ENCODE results near the gene RPL39L.

RPL39L gene

DNA sequence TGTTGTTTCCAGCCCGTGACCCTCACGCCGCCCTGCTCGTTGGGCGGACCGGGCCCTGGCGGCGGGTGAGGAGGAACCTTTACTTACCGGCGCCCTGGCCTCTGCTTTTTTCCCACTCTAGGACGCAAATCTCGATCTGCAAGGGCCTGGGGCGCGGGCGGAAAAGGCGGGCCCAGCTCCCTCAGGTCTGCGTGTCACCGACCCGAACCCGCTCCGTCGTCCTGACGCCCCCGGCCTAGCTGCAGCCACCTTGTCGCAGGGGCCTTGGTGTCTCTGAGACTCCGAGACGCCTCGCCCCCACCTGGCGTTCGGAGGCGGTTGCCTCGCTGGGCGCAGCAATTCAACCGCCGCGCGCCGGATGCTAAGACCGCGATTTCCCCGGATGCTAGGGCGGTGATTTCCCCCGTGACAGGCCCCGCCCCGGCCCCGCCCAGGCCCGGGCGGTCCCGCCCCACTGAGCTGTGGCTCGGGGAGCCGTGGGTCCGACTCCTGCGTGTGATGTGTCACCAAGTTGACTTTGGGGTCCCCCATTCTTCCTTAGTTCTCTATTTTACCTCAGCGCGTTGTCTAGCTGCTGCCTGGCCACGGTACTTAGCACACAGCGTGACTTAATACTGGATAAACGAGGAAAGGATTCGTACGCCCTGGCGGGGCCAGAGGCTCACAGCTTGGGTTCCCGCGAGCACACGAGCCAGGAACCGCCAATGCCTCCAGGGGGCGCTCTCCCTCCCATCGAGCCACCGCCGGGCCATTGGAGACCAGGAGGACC is at the start of gene RPL39L:
TSS of gene RPL39L (minus strand) at position 371 of the 769 bp plus-strand sequence. CDS start 18,196 bp downstream, outside the sequence.
- H3K27me3 ChIP-seq (ENCODE audit: control insufficient read depth in 5 of 5, insufficient read depth in 4 of 5, low read length in 5 of 5), result no peaks in the 10 kb centered on the region
- H3K4me1 ChIP-seq (ENCODE audit: control insufficient read depth in 5 of 5, insufficient read depth in 5 of 5, low read length in 5 of 5), result peaks cover 0 to 12% (median 11%) of the 10 kb centered on the region in 5 donors
- peak within 1 kb of the TSS in 4 of 5 donors; percentile 55 to 69 (median 63) for H3K9ac ChIP-seq (ENCODE audit: low read length in 5 of 5)
- peak within 1 kb of the TSS; percentile 72 to 83 (median 83) for H3K4me3 ChIP-seq (ENCODE audit: low read depth in 1 of 5, low read length in 5 of 5)
- H3K9me3 ChIP-seq (ENCODE audit: control insufficient read depth in 5 of 5, low read length in 5 of 5), result no peaks in the 10 kb centered on the region
- no peaks in the 10 kb centered on the region for H3K36me3 ChIP-seq (ENCODE audit: control insufficient read depth in 5 of 5, insufficient read depth in 5 of 5, low read length in 5 of 5)
- no peak within 1 kb of the TSS for H3K27ac ChIP-seq (ENCODE audit: low read depth, low read length)

DNA sequence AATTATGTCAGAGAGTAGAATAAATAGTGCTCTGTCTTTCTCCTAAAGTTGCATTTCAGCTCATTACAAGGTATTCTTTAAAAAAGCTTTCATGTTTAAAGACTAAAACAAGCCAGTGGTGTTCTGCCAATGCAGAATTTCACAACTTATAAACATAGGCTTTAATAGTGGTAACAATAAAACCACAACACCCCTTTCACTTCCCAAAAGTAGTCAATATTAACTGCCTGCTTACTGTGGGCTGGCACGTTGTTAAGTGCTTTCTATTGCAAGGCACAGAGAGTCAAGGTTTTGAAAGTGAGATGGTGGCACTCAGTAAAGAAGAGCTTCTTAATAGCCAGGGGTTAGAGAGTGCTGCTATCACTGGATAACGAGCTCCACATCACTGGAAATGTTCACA is 49.6 kb upstream of the RPL39L start:
- H3K4me1 ChIP-seq (ENCODE audit: control insufficient read depth in 5 of 5, insufficient read depth in 5 of 5, low read length in 5 of 5), result peaks cover 0 to 6% (median 0%) of the 10 kb centered on the region in 5 donors
- H3K4me3 ChIP-seq (ENCODE audit: low read depth in 1 of 5, low read length in 5 of 5), result no peak overlapping the region
- H3K36me3 ChIP-seq (ENCODE audit: control insufficient read depth in 5 of 5, insufficient read depth in 5 of 5, low read length in 5 of 5), result no peaks in the 10 kb centered on the region
- no peaks in the 10 kb centered on the region for H3K9me3 ChIP-seq (ENCODE audit: control insufficient read depth in 5 of 5, low read length in 5 of 5)
- H3K27ac ChIP-seq (ENCODE audit: low read depth, low read length), result no peak overlapping the region
- H3K27me3 ChIP-seq (ENCODE audit: control insufficient read depth in 5 of 5, insufficient read depth in 4 of 5, low read length in 5 of 5), result peaks cover 0 to 14% (median 3%) of the 10 kb centered on the region in 5 donors
- H3K9ac ChIP-seq (ENCODE audit: low read length in 5 of 5), result no peak overlapping the region

DNA sequence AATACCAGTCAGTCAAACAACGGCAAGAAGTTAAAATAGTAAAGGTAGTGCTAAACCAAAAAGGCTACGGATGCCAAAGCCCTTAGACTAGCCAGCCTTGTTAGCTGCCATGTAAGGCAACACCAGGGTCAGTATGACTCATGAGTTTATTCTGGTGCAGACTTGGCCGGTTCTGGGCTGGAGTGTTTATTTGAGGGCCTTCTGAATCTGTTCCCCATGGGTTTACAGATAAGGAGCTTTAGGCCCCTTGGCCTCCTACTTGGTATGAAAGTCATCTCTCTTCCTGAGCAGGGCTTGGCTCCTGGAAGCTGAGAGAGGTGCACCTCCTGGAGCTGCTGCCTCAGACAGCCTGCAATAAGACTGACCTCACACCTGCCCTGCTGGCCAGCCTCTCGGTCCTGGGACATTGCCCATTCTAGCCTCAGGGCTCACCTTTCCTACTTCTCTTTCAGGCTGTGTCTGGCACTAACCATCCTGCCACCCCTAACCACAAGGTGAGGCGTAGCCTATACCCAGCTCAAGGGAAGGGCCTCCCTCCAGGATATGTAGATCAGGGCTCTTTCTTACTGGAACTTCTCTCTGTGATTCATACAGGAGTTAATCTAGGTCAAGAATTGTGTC is 47.6 kb upstream of the RPL39L start:
- peaks cover 0 to 6% (median 0%) of the 10 kb centered on the region in 5 donors for H3K4me1 ChIP-seq (ENCODE audit: control insufficient read depth in 5 of 5, insufficient read depth in 5 of 5, low read length in 5 of 5)

DNA sequence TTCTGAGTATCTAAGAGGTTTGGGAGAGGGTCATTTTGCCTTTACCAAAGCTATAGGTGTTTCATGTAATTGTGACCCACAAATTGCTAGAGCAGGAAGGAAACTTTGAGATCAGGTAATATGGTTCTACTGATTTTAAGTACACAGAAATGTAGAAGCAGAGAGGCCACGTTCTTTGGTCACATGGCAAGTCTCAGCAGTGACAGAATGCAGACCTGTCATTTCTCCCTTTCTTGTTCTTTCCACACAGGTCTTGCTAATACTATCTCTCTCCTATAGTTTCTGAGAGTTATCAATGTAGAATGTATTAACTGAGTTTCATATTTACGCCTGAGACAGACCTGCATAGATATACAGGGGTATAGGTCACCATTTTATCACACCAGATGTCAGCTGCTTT is 47.1 kb upstream of the RPL39L start:
- Histone ChIP-seq H3K36me3 (ENCODE audit: control insufficient read depth in 5 of 5, insufficient read depth in 5 of 5, low read length in 5 of 5) (no peaks in the 10 kb centered on the region), H3K9me3 (ENCODE audit: control insufficient read depth in 5 of 5, low read length in 5 of 5) (no peaks in the 10 kb centered on the region), H3K27ac (ENCODE audit: low read depth, low read length) (no peak overlapping the region), H3K4me1 (ENCODE audit: control insufficient read depth in 5 of 5, insufficient read depth in 5 of 5, low read length in 5 of 5) (peaks cover 0 to 6% (median 0%) of the 10 kb centered on the region in 5 donors), H3K9ac (ENCODE audit: low read length in 5 of 5) (no peak overlapping the region), H3K27me3 (ENCODE audit: control insufficient read depth in 5 of 5, insufficient read depth in 4 of 5, low read length in 5 of 5) (peaks cover 0 to 14% (median 3%) of the 10 kb centered on the region in 5 donors), H3K4me3 (ENCODE audit: low read depth in 1 of 5, low read length in 5 of 5) (no peak overlapping the region)

More for the DNA sequence above, 47.6 kb upstream of the RPL39L start:
- Histone ChIP-seq H3K27ac (ENCODE audit: low read depth, low read length) (no peak overlapping the region), H3K36me3 (ENCODE audit: control insufficient read depth in 5 of 5, insufficient read depth in 5 of 5, low read length in 5 of 5) (no peaks in the 10 kb centered on the region), H3K27me3 (ENCODE audit: control insufficient read depth in 5 of 5, insufficient read depth in 4 of 5, low read length in 5 of 5) (peaks cover 0 to 14% (median 3%) of the 10 kb centered on the region in 5 donors), H3K4me3 (ENCODE audit: low read depth in 1 of 5, low read length in 5 of 5) (no peak overlapping the region), H3K9ac (ENCODE audit: low read length in 5 of 5) (no peak overlapping the region), H3K9me3 (ENCODE audit: control insufficient read depth in 5 of 5, low read length in 5 of 5) (no peaks in the 10 kb centered on the region)

DNA sequence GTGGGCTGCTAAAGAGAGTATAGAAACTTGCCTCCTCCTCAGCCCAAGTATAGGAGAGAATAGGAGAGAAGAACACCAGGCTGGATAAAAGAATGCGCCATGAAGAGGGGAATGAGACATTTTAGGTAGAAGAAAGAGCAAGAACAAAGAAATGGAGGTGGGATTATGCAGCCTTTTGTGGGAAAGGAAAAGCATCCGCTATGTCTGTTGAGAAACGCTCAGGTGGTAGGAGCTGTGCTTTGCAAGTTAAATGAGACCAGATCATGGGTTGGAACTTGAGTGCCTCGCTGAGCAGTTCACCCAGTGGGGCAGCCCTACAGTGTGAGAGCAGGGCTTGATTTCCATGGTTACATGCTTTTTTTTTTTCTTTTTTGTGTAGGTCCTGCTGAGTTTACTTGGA is 46.5 kb upstream of the RPL39L start:
- H3K27ac ChIP-seq (ENCODE audit: low read depth, low read length), result no peak overlapping the region
- H3K9me3 ChIP-seq (ENCODE audit: control insufficient read depth in 5 of 5, low read length in 5 of 5), result no peaks in the 10 kb centered on the region
- H3K27me3 ChIP-seq (ENCODE audit: control insufficient read depth in 5 of 5, insufficient read depth in 4 of 5, low read length in 5 of 5), result peaks cover 0 to 14% (median 3%) of the 10 kb centered on the region in 5 donors
- H3K9ac ChIP-seq (ENCODE audit: low read length in 5 of 5), result no peak overlapping the region
- H3K36me3 ChIP-seq (ENCODE audit: control insufficient read depth in 5 of 5, insufficient read depth in 5 of 5, low read length in 5 of 5), result no peaks in the 10 kb centered on the region
- H3K4me3 ChIP-seq (ENCODE audit: low read depth in 1 of 5, low read length in 5 of 5), result no peak overlapping the region
- peaks cover 0 to 6% (median 0%) of the 10 kb centered on the region in 5 donors for H3K4me1 ChIP-seq (ENCODE audit: control insufficient read depth in 5 of 5, insufficient read depth in 5 of 5, low read length in 5 of 5)

DNA sequence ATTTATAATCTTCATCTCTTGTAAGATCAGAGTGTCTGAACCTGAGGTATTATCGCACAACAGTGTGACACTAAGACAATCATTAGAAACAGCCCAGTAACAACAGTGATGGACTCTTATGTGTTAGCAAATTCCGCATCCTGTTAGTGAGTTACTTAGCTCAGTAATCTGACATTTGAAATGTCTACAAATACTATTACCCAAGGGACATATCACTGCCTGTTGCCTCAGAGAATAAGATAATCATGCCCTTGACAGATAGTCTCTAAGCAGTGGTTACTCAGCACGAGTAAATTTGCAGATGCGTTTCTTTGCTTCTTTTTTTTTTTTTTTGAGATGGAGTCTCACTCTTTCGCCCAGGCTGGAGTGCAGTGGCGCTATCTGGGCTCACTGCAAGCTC is 44.6 kb upstream of the RPL39L start:
- peaks cover 0 to 2% (median 0%) of the 10 kb centered on the region in 5 donors for H3K4me1 ChIP-seq (ENCODE audit: control insufficient read depth in 5 of 5, insufficient read depth in 5 of 5, low read length in 5 of 5)
- H3K9ac ChIP-seq (ENCODE audit: low read length in 5 of 5), result no peak overlapping the region
- H3K36me3 ChIP-seq (ENCODE audit: control insufficient read depth in 5 of 5, insufficient read depth in 5 of 5, low read length in 5 of 5), result no peaks in the 10 kb centered on the region
- H3K27me3 ChIP-seq (ENCODE audit: control insufficient read depth in 5 of 5, insufficient read depth in 4 of 5, low read length in 5 of 5), result peaks cover 0 to 14% (median 3%) of the 10 kb centered on the region in 5 donors
- no peak overlapping the region for H3K4me3 ChIP-seq (ENCODE audit: low read depth in 1 of 5, low read length in 5 of 5)
- no peaks in the 10 kb centered on the region for H3K9me3 ChIP-seq (ENCODE audit: control insufficient read depth in 5 of 5, low read length in 5 of 5)
- no peak overlapping the region for H3K27ac ChIP-seq (ENCODE audit: low read depth, low read length)

DNA sequence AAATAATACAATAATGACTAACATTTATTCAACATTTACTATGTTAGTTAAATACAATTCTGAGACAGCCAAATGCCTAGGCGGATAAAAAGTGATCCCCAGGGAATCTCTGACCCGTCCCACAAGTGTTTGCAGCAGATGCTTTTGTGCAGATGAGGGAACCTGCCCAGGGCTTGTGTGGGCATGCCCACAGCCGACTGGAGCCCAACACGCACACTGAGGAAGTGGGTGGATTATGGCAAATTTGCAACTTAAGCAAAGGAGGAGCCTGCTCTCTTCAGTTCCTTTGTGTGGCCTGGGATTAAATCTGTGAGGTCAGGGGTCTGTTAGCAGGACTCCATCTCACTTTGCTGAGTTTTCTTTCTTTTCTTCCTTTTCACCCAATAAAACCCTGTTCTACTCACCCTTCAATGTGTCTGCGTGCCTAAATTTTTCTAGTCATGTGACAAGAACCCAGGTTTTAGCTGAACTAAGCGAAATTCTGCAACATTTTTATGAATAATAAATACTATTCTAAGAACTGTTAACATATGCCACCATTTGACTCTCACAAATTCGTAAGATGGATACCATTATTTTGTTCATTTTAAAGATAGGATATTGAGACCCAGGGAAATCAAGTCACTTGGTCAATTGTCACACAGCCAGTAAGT is 44.0 kb upstream of the RPL39L start:
- Histone ChIP-seq H3K9me3 (ENCODE audit: control insufficient read depth in 5 of 5, low read length in 5 of 5) (no peaks in the 10 kb centered on the region), H3K4me1 (ENCODE audit: control insufficient read depth in 5 of 5, insufficient read depth in 5 of 5, low read length in 5 of 5) (no peaks in the 10 kb centered on the region), H3K27me3 (ENCODE audit: control insufficient read depth in 5 of 5, insufficient read depth in 4 of 5, low read length in 5 of 5) (peaks cover 0 to 14% (median 3%) of the 10 kb centered on the region in 5 donors), H3K36me3 (ENCODE audit: control insufficient read depth in 5 of 5, insufficient read depth in 5 of 5, low read length in 5 of 5) (no peaks in the 10 kb centered on the region), H3K9ac (ENCODE audit: low read length in 5 of 5) (no peak overlapping the region), H3K4me3 (ENCODE audit: low read depth in 1 of 5, low read length in 5 of 5) (no peak overlapping the region), H3K27ac (ENCODE audit: low read depth, low read length) (no peak overlapping the region)

DNA sequence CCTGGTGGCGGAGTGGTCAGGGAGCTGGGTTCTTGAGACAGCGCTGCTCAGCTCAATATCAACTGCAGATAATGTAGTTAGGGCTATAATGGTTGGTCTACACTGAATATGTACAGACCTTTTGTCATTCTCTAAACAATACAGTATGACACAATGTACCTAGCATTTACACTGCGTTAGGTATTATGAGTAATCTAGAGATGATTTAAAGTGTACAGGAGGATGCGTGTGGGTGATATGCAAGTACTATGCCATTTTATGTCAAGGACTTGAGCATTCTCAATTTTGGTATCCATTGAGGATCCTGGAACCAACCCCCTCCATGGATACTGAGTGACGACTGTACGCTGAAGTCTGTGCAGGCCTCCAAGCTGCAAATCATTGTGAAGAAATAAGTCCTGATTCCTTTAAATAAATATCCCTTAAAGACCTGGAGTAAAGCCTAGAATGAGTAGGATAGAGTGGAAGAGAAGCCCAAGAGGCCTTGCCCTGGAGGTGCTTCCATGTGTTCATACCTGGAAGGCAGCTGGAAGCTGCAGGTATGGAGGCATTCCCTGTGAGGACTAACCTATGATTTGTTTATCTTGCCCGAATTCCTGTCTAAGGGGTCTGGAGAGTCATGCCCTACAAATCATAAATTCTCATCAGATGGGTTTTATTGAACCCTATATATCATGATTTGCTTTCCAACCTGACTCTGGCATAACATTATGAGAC is 42.3 kb upstream of the RPL39L start:
- Histone ChIP-seq H3K4me1 (ENCODE audit: control insufficient read depth in 5 of 5, insufficient read depth in 5 of 5, low read length in 5 of 5) (no peaks in the 10 kb centered on the region), H3K9me3 (ENCODE audit: control insufficient read depth in 5 of 5, low read length in 5 of 5) (no peaks in the 10 kb centered on the region), H3K27me3 (ENCODE audit: control insufficient read depth in 5 of 5, insufficient read depth in 4 of 5, low read length in 5 of 5) (peaks cover 0 to 8% (median 0%) of the 10 kb centered on the region in 5 donors), H3K27ac (ENCODE audit: low read depth, low read length) (no peak overlapping the region), H3K9ac (ENCODE audit: low read length in 5 of 5) (no peak overlapping the region), H3K4me3 (ENCODE audit: low read depth in 1 of 5, low read length in 5 of 5) (no peak overlapping the region), H3K36me3 (ENCODE audit: control insufficient read depth in 5 of 5, insufficient read depth in 5 of 5, low read length in 5 of 5) (no peaks in the 10 kb centered on the region)

DNA sequence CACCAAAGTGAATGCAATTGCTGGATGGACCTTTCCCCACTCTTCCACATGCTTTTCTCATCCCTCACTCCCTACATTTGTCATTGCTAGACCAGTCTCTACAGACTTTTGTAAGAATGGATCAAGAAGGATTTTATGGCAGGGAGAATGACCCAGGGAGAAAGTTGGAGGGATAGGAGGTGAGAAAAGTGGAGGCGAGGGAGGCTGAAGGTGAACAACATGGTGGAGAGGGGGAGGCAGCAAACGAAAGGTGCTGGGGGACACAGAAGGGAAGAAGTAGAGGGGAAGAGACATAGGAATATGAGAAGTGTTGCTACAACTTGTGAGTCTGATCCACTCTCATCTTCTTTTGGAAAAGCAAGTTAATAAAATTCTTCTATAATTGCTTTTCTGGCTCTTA is 33.6 kb upstream of the RPL39L start:
- Histone ChIP-seq H3K4me1 (ENCODE audit: control insufficient read depth in 5 of 5, insufficient read depth in 5 of 5, low read length in 5 of 5) (peaks cover 0 to 9% (median 6%) of the 10 kb centered on the region in 5 donors), H3K27ac (ENCODE audit: low read depth, low read length) (no peak overlapping the region), H3K27me3 (ENCODE audit: control insufficient read depth in 5 of 5, insufficient read depth in 4 of 5, low read length in 5 of 5) (no peaks in the 10 kb centered on the region), H3K9me3 (ENCODE audit: control insufficient read depth in 5 of 5, low read length in 5 of 5) (no peaks in the 10 kb centered on the region), H3K4me3 (ENCODE audit: low read depth in 1 of 5, low read length in 5 of 5) (no peak overlapping the region), H3K9ac (ENCODE audit: low read length in 5 of 5) (no peak overlapping the region), H3K36me3 (ENCODE audit: control insufficient read depth in 5 of 5, insufficient read depth in 5 of 5, low read length in 5 of 5) (no peaks in the 10 kb centered on the region)

Data from subcutaneous abdominal adipose tissue (tissue), 5 donors.